Measurements from ENCODE around the gene PRKAG2. TPM values are rescaled to one million over a fixed set of nuclear protein-coding genes. Genes with fewer than 3 reads are reported as not detected.

PRKAG2 gene
- total RNA-seq, 4 donors from 2014 or later = 8.9 to 35.1 (median 13.6) TPM

GRCh38 chr7:151626422-151627115, 250.3 kb downstream of the PRKAG2 start:
- WGBS, 2 donors = 69 to 74% methylated on average over 11 of the region's 11 CpGs
- Histone ChIP-seq H3K27ac (no peak overlapping the region), H3K27me3 (no peaks in the 10 kb centered on the region), H3K36me3 (peaks cover 0 to 28% (median 0%) of the 10 kb centered on the region in 3 donors), H3K4me1 (peaks cover 0 to 58% (median 7%) of the 10 kb centered on the region in 3 donors), H3K9me3 (no peaks in the 10 kb centered on the region), H3K4me3 (no peak overlapping the region)
- no peak for DNase-seq
- intact Hi-C loops (cut with DNase I) = no loop called here
- peak in 5 of 6 experiments; percentile 35 to 60 (median 39) for TF ChIP-seq CTCF (IDR thresholded peaks at IDR 0.05)
- no peak for TF ChIP-seq POLR2A (IDR thresholded peaks at IDR 0.05)

GRCh38 chr7:151625606-151626005, 251.3 kb downstream of the PRKAG2 start:
- WGBS, 2 donors = 76 to 82% methylated on average over 9 of the region's 9 CpGs
- Histone ChIP-seq H3K4me1 (peaks cover 0 to 49% (median 0%) of the 10 kb centered on the region in 3 donors), H3K9me3 (no peaks in the 10 kb centered on the region), H3K4me3 (no peak overlapping the region), H3K36me3 (peaks cover 0 to 28% (median 0%) of the 10 kb centered on the region in 3 donors), H3K27ac (peak overlapping the region in 1 of 4 donors; percentile 18), H3K27me3 (no peaks in the 10 kb centered on the region)
- no peak for DNase-seq
- no peak for TF ChIP-seq POLR2A (IDR thresholded peaks at IDR 0.05)
- TF ChIP-seq CTCF (IDR thresholded peaks at IDR 0.05) = no peak
- intact Hi-C loops (cut with DNase I) = no loop called here

GRCh38 chr7:151624246-151624928, 252.5 kb downstream of the PRKAG2 start:
- Histone ChIP-seq H3K4me1 (peaks cover 0 to 36% (median 0%) of the 10 kb centered on the region in 3 donors), H3K27me3 (no peaks in the 10 kb centered on the region), H3K27ac (no peak overlapping the region), H3K4me3 (no peak overlapping the region), H3K36me3 (peaks cover 0 to 28% (median 0%) of the 10 kb centered on the region in 3 donors), H3K9me3 (no peaks in the 10 kb centered on the region)
- no peak for DNase-seq
- intact Hi-C loops (cut with DNase I) = no loop called here
- TF ChIP-seq CTCF (IDR thresholded peaks at IDR 0.05) (no peak), POLR2A (IDR thresholded peaks at IDR 0.05) (no peak)
- WGBS, 2 donors = 88 to 89% methylated on average over 12 to 15 of the region's 18 CpGs

GRCh38 chr7:151623766-151624165, 253.1 kb downstream of the PRKAG2 start:
- Histone ChIP-seq H3K4me1 (peaks cover 0 to 30% (median 0%) of the 10 kb centered on the region in 3 donors), H3K27ac (peak overlapping the region in 1 of 4 donors; percentile 16), H3K27me3 (no peaks in the 10 kb centered on the region), H3K4me3 (no peak overlapping the region), H3K9me3 (no peaks in the 10 kb centered on the region), H3K36me3 (peaks cover 0 to 28% (median 0%) of the 10 kb centered on the region in 3 donors)
- intact Hi-C loops (cut with DNase I) = no loop called here
- WGBS, 2 donors = 78 to 89% methylated on average over 6 of the region's 6 CpGs
- DNase-seq = no peak
- TF ChIP-seq POLR2A (IDR thresholded peaks at IDR 0.05) = no peak
- no peak for TF ChIP-seq CTCF (IDR thresholded peaks at IDR 0.05)

- 60 to 86% methylated on average over 2 to 5 of the region's 5 CpGs for WGBS, 2 donors
Measured at GRCh38 chr7:151621961-151622360, 255.0 kb downstream of the PRKAG2 start.

More at GRCh38 chr7:151621961-151622360, 255.0 kb downstream of the PRKAG2 start:
- intact Hi-C loops (cut with DNase I) = no loop called here
- Histone ChIP-seq H3K4me1 (peaks cover 0 to 23% (median 0%) of the 10 kb centered on the region in 3 donors), H3K9me3 (no peaks in the 10 kb centered on the region), H3K4me3 (no peak overlapping the region), H3K36me3 (peaks cover 0 to 17% (median 0%) of the 10 kb centered on the region in 3 donors), H3K27me3 (no peaks in the 10 kb centered on the region), H3K27ac (no peak overlapping the region)
- TF ChIP-seq CTCF (IDR thresholded peaks at IDR 0.05) = no peak
- TF ChIP-seq POLR2A (IDR thresholded peaks at IDR 0.05) = no peak
- DNase-seq = no peak
